GM12878 (cell line): Measurements from ENCODE around the gene YIF1A. TPM values are rescaled to one million over a fixed set of nuclear protein-coding genes. Genes with fewer than 3 reads are reported as not detected.

Source experiments
- CEBPZ ChIP-seq: fragments of 150-350 bp; IDR thresholded peaks from 2 replicates; pipeline ENCODE4 v1.6.1; 2016; ENCODE audit warnings: low read depth, low read length
- E4F1 ChIP-seq: fragments of 450-650 bp; IDR thresholded peaks from 2 replicates; pipeline ENCODE4 v1.6.1; 2018; ENCODE audit warnings: borderline replicate concordance, mild to moderate bottlenecking; ENCODE audit not compliant: partially characterized antibody
- ZBTB33 ChIP-seq: fragments of 450-650 bp; IDR thresholded peaks from 2 replicates; pipeline ENCODE4 v1.6.1; 2017; ENCODE audit warnings: mild to moderate bottlenecking
- polyA plus RNA-seq, 11 experiments: library from polyadenylated mRNA; depleted of rRNA in 4 of 11; unstranded in 6 of 11; stranded (reverse) in 5 of 11; fragments of >200 nt; fragmentation: Nextera tagmentation in 4 of 11; fragmentation: Illumina TruSeq in 1 of 11; extraction: Ambion mirVana in 4 of 11; extraction: Trizol in 1 of 11; gene quantifications; 1 replicate in 1 of 11; 2 replicates in 10 of 11; pipeline versions ENCODE4 v1.2.1 to v1.2.3, GENCODE V29; 2011 to 2016; ENCODE audit warnings: inconsistent platforms in 2 of 11, missing spikeins in 2 of 11, low read depth in 1 of 11
- total RNA-seq, 4 experiments: library from RNA; depleted of rRNA in 3 of 4; stranded (reverse); fragments of >200 nt in 3 of 4; fragmentation: Illumina TruSeq in 1 of 4; extraction: Trizol in 1 of 4; gene quantifications; 2 replicates each; pipeline versions ENCODE4 v1.2.1 to v1.2.3, GENCODE V29; 2013 to 2021

YIF1A gene
- total and polyA plus RNA-seq, 10 of the 15 experiments (the other 5 are each of a cell fraction or from before 2014, with no cell fraction given), result 6.6 to 128 (median 71.7) TPM

GRCh38 chr11:66314186-66314501, 25.2 kb upstream of the YIF1A start (continued):
- no peak for TF ChIP-seq ZBTB33
- TF ChIP-seq E4F1, result no peak
- no peak for TF ChIP-seq CEBPZ
